ENCODE measurements around the gene BTBD17.

BTBD17 gene

GRCh38 chr17:74355065-74355464 is 6.6 kb downstream of the BTBD17 start:
- Mint-ChIP-seq H3K9me3 (no peaks in the 10 kb centered on the region), H3K27ac (no peak overlapping the region), H3K36me3 (no peaks in the 10 kb centered on the region), H3K4me1 (peaks cover 19% of the 10 kb centered on the region), H3K4me3 (no peak overlapping the region)
- no peak for ATAC-seq
- DNase-seq (ENCODE audit: low spot score in 2 of 2) = no peak

GRCh38 chr17:74354561-74354960 is 7.1 kb downstream of the BTBD17 start:
- no peak for DNase-seq (ENCODE audit: low spot score in 2 of 2)
- H3K36me3 Mint-ChIP-seq = no peaks in the 10 kb centered on the region
- ATAC-seq = peak; percentile 36
- no peaks in the 10 kb centered on the region for H3K9me3 Mint-ChIP-seq
- no peak overlapping the region for H3K4me3 Mint-ChIP-seq
- H3K4me1 Mint-ChIP-seq = peaks cover 19% of the 10 kb centered on the region
- H3K27ac Mint-ChIP-seq = no peak overlapping the region

- no peak overlapping the region for H3K4me3 Mint-ChIP-seq
- ATAC-seq = peak; percentile 85
- no peak overlapping the region for H3K27ac Mint-ChIP-seq
- H3K9me3 Mint-ChIP-seq = no peaks in the 10 kb centered on the region
- peak; percentile 56 to 81 for DNase-seq (ENCODE audit: low spot score in 2 of 2)
- peaks cover 19% of the 10 kb centered on the region for H3K4me1 Mint-ChIP-seq
- no peaks in the 10 kb centered on the region for H3K36me3 Mint-ChIP-seq
Observed at GRCh38 chr17:74354123-74354522, 7.5 kb downstream of the BTBD17 start.

GRCh38 chr17:74353446-74354060 is 8.1 kb downstream of the BTBD17 start:
- no peak for DNase-seq (ENCODE audit: low spot score in 2 of 2)
- Mint-ChIP-seq H3K36me3 (no peaks in the 10 kb centered on the region), H3K4me3 (no peak overlapping the region), H3K4me1 (peaks cover 19% of the 10 kb centered on the region), H3K9me3 (no peaks in the 10 kb centered on the region), H3K27ac (no peak overlapping the region)
- no peak for ATAC-seq

GRCh38 chr17:74351552-74352210 is 10.0 kb downstream of the BTBD17 start:
- ATAC-seq (no peak), DNase-seq (ENCODE audit: low spot score in 2 of 2) (no peak)
- peaks cover 19% of the 10 kb centered on the region for H3K4me1 Mint-ChIP-seq
- no peaks in the 10 kb centered on the region for H3K9me3 Mint-ChIP-seq
- H3K36me3 Mint-ChIP-seq = no peaks in the 10 kb centered on the region
- no peak overlapping the region for H3K4me3 Mint-ChIP-seq
- no peak overlapping the region for H3K27ac Mint-ChIP-seq

GRCh38 chr17:74350486-74350885 is 11.2 kb downstream of the BTBD17 start:
- ATAC-seq (no peak), DNase-seq (ENCODE audit: low spot score in 2 of 2) (no peak)
- Mint-ChIP-seq H3K27ac (no peak overlapping the region), H3K9me3 (no peaks in the 10 kb centered on the region), H3K36me3 (no peaks in the 10 kb centered on the region), H3K4me1 (peaks cover 19% of the 10 kb centered on the region), H3K4me3 (no peak overlapping the region)

GRCh38 chr17:74349120-74349519 is 12.5 kb downstream of the BTBD17 start:
- Mint-ChIP-seq H3K36me3 (no peaks in the 10 kb centered on the region), H3K27ac (no peak overlapping the region), H3K9me3 (no peaks in the 10 kb centered on the region), H3K4me1 (peaks cover 11% of the 10 kb centered on the region), H3K4me3 (no peak overlapping the region)
- ATAC-seq = no peak
- no peak for DNase-seq (ENCODE audit: low spot score in 2 of 2)

- Mint-ChIP-seq H3K27ac (no peak overlapping the region), H3K9me3 (no peaks in the 10 kb centered on the region), H3K36me3 (no peaks in the 10 kb centered on the region), H3K4me3 (no peak overlapping the region), H3K4me1 (no peaks in the 10 kb centered on the region)
- ATAC-seq (no peak), DNase-seq (ENCODE audit: low spot score in 2 of 2) (no peak)
Observed at GRCh38 chr17:74347646-74348045, 14.0 kb downstream of the BTBD17 start.

- H3K4me1 Mint-ChIP-seq = no peaks in the 10 kb centered on the region
- DNase-seq (ENCODE audit: low spot score in 2 of 2) (no peak), ATAC-seq (no peak)
- H3K36me3 Mint-ChIP-seq = no peaks in the 10 kb centered on the region
- H3K27ac Mint-ChIP-seq = peak overlapping the region; percentile 54
- no peaks in the 10 kb centered on the region for H3K9me3 Mint-ChIP-seq
- no peak overlapping the region for H3K4me3 Mint-ChIP-seq
Observed at GRCh38 chr17:74345433-74346241, 16.0 kb downstream of the BTBD17 start.

GRCh38 chr17:74344658-74345057 is 17.0 kb downstream of the BTBD17 start:
- Mint-ChIP-seq H3K9me3 (no peaks in the 10 kb centered on the region), H3K4me1 (no peaks in the 10 kb centered on the region), H3K27ac (peak overlapping the region; percentile 54)

GRCh38 chr17:74343526-74344284 is 18.0 kb downstream of the BTBD17 start:
- H3K9me3 Mint-ChIP-seq = no peaks in the 10 kb centered on the region
- DNase-seq (ENCODE audit: low spot score in 2 of 2) (no peak), ATAC-seq (no peak)
- no peak overlapping the region for H3K4me3 Mint-ChIP-seq
- H3K27ac Mint-ChIP-seq = no peak overlapping the region
- H3K4me1 Mint-ChIP-seq = no peaks in the 10 kb centered on the region
- no peaks in the 10 kb centered on the region for H3K36me3 Mint-ChIP-seq

More at GRCh38 chr17:74344658-74345057, 17.0 kb downstream of the BTBD17 start:
- ATAC-seq = no peak
- Mint-ChIP-seq H3K36me3 (no peaks in the 10 kb centered on the region), H3K4me3 (no peak overlapping the region)
- no peak for DNase-seq (ENCODE audit: low spot score in 2 of 2)

- no peak for DNase-seq (ENCODE audit: low spot score in 2 of 2)
- Mint-ChIP-seq H3K36me3 (no peaks in the 10 kb centered on the region), H3K4me1 (no peaks in the 10 kb centered on the region), H3K27ac (no peak overlapping the region), H3K4me3 (no peak overlapping the region), H3K9me3 (no peaks in the 10 kb centered on the region)
- no peak for ATAC-seq
Observed at GRCh38 chr17:74343121-74343520, 18.5 kb downstream of the BTBD17 start.

- Mint-ChIP-seq H3K4me3 (no peak overlapping the region), H3K9me3 (no peaks in the 10 kb centered on the region), H3K4me1 (no peaks in the 10 kb centered on the region), H3K27ac (no peak overlapping the region), H3K36me3 (no peaks in the 10 kb centered on the region)
- DNase-seq (ENCODE audit: low spot score in 2 of 2) = no peak
- ATAC-seq = no peak
Observed at GRCh38 chr17:74342224-74342623, 19.4 kb downstream of the BTBD17 start.

- H3K27ac Mint-ChIP-seq = peak overlapping the region; percentile 11
- ATAC-seq = no peak
- no peaks in the 10 kb centered on the region for H3K36me3 Mint-ChIP-seq
Observed at GRCh38 chr17:74340470-74341023, 21.1 kb downstream of the BTBD17 start.

More at GRCh38 chr17:74340470-74341023, 21.1 kb downstream of the BTBD17 start:
- DNase-seq (ENCODE audit: low spot score in 2 of 2) = no peak
- no peaks in the 10 kb centered on the region for H3K4me1 Mint-ChIP-seq
- H3K4me3 Mint-ChIP-seq = no peak overlapping the region
- no peaks in the 10 kb centered on the region for H3K9me3 Mint-ChIP-seq

All from stimulated activated effector memory CD8-positive, alpha-beta T cell treated with anti-CD3 and anti-CD28 coated beads, Interleukin-12 subunit alpha, Interleukin-12 subunit beta, amount 100 ng/mL, for 72 hours (primary cell).